ENCODE results near the gene SMKR1.

DNA sequence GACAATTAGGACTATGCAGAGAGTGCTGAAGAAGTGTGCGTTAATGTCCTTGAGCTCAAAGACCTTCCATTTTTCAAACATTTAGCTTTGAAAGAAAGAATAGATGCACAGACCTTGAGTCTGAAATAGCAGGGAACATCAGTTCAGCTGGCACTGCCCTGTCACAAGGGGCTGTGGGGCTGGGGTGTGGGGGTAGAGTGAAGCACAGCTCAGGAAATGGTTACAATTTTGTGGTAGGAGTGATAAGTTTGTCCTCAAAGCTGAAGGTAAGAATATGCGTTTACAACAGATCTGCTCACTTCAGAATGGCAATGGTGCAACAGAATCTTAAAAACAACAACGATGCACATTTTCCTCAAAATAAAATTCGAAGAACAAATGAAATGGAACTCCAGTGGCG is 33.6 kb downstream of the SMKR1 start:
- TF ChIP-seq POLR2A (IDR thresholded peaks at IDR 0.05; ENCODE audit: low read depth, low read length) = no peak
- TF ChIP-seq TAF1 (IDR thresholded peaks at IDR 0.05; ENCODE audit: low read depth, low read length) = no peak
- TF ChIP-seq POLR2AphosphoS5 (IDR thresholded peaks at IDR 0.05; ENCODE audit: low read depth, low read length) = no peak
- no peak for TF ChIP-seq POU2F2 (IDR thresholded peaks at IDR 0.05; ENCODE audit: low read depth, low read length)

All from GM12891 (cell line).